ENCODE data around the gene C20orf96.
A peak's percentile ranks its signal among the peaks of the same experiment; 100 is the strongest.

C20orf96 gene

DNA sequence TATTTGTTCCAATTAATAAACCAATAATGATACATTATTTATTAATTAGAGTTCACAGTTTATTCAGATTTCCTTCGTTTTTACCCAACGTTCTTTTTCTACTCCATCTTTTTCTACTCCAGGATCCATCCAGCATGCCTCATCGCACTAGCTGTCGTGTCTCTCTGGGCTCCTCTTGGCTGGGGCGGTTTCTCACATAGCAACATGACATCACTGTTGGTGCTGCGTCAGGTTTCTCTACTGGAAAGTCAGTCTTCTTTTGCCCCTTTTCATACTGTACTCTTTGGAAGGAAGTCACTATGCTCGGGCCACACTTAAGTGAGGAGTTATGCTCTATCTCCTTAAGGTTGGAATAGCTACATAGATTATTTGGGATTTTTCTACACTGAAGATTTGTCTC is 21.1 kb upstream of the C20orf96 start:
- no peak for DNase-seq

GRCh38 chr20:310645-311044 is 20.1 kb upstream of the C20orf96 start:
- DNase-seq = no peak

- peak; percentile 98 for DNase-seq
Observed at GRCh38 chr20:309841-310644, 19.5 kb upstream of the C20orf96 start.

- no peak for DNase-seq
Observed at GRCh38 chr20:309306-309840, 18.8 kb upstream of the C20orf96 start.

- no peak for DNase-seq
Observed at GRCh38 chr20:308427-309038, 18.0 kb upstream of the C20orf96 start.

DNA sequence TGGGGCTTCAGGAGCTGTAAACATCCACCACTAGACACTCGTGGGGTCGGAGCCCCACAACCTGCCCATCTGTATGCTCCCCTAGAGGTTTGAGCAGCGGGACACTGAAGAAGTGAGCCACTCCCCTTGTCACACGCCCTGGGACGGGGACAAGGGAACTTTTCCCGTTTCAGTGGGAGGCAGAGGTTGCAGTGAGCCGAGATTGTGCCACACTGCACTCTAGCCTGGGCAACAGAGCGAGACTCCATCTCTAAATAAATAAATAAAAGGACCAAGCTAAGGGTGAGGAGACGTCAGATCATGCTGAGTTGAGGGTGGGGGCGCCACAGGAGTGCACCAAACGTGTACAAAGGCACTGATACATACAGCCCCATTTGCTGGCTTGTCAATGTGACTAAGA is 15.2 kb upstream of the C20orf96 start:
- DNase-seq = no peak

DNA sequence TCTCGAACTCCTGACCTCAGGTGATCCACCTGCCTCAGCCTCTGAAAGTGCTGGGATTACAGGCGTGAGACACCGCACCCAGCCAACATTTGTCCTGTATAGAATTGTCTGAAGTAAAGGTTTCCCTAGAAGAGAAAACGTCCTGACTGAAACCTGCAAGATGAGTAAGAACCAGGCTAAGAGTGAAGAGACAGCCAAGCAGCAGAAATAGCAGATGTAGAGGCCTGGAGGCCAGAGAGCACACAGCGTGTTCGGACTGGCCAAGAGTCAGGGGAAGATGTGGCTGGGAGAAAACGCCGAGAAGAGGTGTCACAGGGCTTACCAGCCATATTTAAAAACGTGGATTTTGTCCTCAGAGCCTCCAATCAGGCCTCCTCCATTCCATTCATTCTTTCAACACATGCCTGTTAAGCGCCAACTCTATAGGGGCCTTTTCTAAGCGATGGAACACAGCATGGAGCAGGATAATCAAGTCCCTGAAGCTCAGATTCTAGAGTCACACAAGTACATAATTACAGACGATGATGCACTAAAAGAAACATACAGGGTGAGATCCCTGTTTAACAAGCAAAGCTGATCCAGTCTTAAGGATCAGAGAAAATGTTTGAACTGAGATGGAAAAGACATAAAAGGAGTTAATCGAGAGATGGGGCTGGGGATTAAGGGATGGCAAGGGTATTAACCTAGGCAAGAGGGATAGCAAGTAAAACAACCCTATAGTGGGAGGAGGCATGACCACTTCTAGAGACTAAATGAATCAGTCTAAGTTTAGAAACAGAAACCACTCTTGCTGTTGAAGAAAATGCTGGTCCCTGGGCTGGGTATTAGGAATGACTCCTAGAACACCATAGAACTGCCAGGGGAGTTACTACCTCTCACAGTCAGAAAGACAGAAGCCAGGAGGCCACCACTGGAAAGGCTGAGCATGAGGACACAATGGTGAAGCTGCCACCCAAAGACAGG is 11.6 kb upstream of the C20orf96 start:
- DNase-seq = no peak

DNA sequence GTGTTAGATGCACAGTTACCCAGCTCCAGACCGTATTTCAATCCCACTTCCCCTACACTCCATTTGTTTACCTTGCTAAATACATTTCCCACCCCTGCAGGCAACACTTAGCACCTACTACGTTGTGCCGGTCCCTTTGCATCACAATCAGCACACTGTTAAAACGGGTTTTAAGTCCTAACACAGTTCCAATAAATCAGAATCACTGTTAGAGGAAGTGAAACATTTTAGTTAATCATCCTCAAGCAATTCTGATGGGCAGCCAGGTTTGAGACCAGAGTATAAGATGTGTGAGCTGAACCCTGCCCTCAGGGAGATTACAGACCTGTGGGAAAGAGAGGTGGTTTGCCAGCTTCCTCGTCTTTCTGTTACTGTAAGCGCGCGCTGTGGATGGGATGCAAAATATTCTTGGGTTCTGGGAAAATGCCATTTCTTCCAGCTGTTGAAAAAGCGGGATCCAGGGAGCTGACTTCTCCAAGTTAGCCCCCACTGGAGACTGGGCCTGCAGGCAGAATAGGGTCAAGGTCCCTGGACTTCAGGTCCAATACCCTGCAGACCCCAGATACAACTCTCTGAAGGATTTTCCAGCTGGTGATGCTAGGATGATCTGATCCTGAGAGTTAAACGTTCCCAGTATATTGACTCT is 9.9 kb upstream of the C20orf96 start:
- no peak for DNase-seq

DNA sequence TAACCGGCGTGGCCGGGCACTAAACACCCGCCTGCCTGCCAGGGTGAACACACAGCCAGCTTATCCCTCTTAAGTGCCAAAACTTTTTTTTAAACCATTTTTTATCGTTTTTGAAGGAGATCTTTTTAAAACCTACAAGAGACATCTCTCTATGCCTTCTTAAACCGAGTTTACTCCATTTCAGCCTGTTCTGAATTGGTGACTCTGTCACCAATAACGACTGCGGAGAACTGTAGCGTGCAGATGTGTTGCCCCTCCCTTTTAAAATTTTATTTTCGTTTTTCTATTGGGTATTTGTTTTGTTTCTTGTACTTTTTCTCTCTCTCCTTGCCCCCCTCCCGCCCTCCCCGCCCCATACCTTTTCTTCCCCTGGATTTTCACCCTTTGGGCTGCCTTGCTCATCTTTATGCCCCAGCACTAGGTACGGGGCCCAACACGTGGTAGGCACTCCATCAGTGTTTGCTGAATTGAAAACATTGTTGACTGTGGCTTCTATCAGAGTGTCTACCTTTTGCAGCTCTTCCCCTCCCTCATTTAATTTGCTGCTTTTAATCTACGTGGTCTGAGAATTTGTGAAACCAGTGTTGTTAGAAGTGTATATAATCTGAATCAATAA is 8.3 kb upstream of the C20orf96 start:
- no peak for DNase-seq

DNA sequence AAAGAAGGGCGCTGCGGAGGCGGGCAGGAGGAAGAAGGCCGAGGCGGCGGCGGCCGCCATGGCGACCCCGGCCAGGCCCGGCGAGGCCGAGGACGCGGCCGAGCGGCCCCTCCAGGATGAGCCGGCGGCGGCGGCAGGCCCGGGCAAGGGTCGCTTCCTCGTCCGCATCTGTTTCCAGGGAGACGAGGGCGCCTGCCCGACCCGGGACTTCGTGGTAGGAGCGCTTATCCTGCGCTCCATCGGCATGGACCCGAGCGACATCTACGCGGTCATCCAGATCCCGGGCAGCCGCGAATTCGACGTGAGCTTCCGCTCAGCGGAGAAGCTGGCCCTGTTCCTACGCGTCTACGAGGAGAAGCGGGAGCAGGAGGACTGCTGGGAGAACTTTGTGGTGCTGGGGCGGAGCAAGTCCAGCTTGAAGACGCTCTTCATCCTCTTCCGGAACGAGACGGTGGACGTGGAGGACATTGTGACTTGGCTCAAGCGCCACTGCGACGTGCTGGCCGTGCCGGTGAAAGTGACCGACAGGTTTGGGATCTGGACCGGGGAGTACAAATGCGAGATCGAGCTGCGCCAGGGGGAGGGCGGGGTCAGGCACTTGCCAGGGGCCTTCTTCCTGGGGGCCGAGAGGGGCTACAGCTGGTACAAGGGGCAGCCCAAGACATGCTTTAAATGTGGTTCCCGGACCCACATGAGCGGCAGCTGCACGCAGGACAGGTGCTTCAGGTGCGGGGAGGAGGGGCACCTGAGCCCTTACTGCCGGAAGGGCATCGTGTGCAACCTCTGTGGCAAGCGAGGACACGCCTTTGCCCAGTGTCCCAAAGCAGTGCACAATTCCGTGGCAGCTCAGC is 7.6 kb upstream of the C20orf96 start:
- DNase-seq = peak; percentile 63

DNA sequence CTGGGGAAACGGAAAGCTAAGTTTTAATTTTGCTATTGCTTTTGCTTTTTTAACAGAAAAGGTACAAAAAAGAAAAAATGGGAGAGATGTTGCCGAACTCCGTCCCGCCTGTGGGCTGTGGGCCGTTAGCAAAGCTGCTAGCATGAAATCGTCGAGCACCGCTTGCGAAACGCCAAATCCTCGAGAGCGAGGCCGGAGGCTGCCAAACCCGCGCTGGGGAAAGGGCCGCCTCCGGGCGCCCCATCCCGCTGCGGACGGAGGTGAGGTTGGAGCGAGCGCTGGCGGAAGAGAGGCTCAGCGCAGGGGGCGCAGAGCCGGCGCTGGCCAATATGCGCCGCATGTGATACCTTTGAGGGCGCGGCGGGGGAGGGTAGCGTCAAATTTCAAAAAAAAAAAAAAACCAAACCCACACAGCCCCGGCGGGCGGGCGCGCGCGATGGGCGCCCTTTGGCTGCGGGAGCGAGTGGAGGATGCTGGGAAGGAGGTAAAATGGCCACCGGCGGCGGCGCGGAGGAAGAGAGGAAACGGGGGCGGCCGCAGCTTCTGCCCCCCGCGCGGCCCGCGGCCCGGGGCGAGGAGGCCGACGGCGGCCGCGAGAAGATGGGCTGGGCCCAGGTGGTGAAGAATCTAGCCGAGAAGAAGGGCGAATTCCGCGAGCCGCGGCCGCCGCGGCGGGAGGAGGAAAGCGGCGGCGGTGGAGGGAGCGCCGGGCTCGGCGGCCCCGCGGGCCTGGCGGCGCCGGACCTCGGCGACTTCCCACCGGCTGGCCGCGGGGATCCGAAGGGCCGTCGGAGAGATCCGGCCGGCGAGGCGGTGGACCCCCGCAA is 6.8 kb upstream of the C20orf96 start, which contains the start of gene ZCCHC3:
ZCCHC3 (plus strand) TSS at position 473 of the 827 bp plus-strand sequence; CDS start at position 490, 17 bp downstream.
- DNase-seq = peak; percentile 92

DNA sequence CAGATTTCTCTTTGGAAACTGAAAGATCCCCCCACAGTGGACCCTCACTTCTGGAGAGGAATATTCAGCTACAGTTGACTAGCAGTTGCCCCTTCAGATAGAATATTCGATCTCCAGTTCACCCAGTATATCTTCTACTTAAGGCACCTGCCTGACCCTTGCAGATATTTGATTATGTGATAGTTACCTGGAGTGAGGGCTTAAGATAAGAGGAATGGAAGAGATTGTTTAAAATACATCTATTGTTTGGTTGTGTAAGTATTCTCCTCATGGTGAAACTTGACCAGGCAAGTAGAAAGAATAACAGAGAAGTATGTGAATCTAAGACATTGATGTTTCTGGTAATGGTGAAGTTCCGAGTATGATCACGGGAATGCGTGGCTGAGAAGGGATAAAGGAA is 5.3 kb upstream of the C20orf96 start:
- no peak for DNase-seq

GRCh38 chr20:294602-295001 is 4.1 kb upstream of the C20orf96 start:
- DNase-seq = no peak

- no peak for DNase-seq
Observed at GRCh38 chr20:289693-290083, 862 bp downstream of the C20orf96 start.

DNA sequence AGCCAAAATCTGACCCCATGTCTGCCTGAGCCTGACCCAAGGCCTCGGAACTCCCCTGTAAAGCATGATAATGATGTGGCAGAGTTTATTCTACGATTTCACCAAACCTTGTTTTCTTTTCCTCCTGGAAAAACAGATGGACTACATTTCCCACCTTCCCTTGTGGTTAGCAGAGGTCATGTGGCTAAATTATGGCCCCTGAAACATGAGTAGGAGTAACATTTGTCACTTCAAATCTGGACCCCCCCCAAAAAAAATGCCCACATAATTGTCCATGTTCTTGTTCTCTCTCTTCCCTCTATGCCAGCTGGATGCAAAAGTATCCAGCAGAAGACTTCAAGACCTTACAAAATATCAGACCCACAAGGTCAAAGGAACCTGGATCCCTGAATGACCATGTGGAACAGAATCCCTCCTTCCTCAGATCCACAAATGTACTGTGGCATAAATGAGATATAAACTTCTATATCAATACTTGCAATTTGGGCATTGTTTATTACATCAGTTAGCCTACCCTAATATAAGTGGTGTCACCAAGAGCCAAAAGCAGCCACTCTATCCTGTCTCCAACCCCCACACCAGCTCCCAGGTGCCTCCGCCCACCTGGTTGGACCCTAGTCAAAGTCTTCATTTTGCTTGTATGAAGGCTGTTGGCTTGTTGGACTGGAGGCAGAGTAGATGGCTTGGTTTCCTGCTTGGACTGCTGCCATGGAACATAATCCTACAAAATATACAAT is 1.4 kb downstream of the C20orf96 start:
- no peak for DNase-seq

DNA sequence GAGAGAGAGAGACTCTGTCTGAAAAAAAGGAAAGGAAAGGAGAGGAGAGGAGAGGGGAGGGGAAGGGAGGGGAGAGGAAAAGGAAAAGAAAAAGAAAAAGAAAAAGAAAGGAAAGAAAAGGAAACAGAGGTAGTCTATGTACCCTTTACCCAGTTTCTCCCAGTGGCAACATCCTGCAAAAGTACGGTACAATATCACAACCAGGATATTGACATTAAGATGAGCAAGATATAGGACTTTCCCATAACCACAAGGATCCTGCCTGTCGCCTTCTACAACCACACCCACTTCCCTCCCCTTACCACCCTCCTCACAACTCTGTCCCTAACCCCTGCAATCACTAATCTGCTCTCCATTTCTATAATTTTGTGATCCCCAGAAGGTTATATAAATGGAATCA is 4.0 kb downstream of the C20orf96 start:
- DNase-seq = no peak

- no peak for DNase-seq
Observed at GRCh38 chr20:284172-284571, 6.4 kb downstream of the C20orf96 start.

DNA sequence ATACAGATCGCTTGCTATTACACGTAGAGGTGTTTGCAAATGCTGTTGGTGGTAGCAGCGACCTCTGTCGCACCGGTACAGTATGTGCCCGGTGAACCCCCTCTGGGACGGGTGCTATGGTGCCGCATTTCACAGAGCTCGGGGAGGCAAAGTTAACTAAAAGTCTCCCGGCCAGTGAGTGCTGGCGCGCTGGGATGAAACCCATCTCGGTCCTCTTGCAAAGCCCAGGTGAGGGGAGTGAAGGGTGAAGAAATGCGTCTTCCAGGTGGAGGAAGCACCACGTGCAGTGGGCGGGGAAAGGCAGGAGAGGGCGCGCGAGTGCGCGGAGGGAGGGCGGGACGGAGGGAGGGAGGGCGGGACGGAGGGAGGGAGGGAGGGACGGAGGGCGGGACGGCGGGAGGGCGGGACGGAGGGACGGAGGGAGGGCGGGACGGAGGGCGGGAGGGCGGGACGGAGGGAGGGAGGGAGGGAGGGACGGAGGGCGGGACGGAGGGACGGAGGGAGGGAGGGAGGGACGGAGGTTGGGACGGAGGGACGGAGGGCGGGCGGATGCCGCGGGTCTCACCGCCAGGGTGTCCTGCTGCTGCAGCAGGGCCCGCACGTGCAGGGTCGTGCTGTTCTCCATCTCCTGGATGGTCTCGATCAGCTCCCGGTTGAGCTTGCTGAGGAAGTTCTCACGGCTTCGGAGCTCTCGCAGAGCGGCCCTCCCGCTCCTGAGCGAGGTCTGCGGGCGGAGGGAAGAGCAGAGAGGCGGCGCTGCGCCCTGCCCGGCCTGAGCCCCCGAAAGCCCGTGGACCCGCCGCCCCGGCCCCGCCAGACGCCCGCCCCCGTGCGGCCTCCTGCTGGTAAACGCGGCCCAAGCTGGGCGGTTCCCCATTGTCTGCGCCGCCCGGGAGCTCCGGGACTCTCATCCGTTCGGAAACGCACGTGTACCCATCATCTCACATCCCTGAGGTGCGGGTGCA is 11.7 kb downstream of the C20orf96 start:
- DNase-seq = no peak
